NCI-H146 treated with DMSO at 0.1 percent for 48 hours (cell line): ENCODE measurements around the gene TOMM40.
"Not testable (repeated sequence)": the region's sequence is repeated elsewhere in the genome, so short reads cannot be mapped to it uniquely, and the experiment has no call there.

Source experiments
- DNase-seq: peaks from one replicate; lab custom pipeline; 2025; ENCODE audit not compliant: unreplicated experiment; lab: John Stamatoyannopoulos, UW

Gene TOMM40

GRCh38 chr19:44871809-44872208 is 19.2 kb upstream of the TOMM40 start:
- no peak for DNase-seq

DNA sequence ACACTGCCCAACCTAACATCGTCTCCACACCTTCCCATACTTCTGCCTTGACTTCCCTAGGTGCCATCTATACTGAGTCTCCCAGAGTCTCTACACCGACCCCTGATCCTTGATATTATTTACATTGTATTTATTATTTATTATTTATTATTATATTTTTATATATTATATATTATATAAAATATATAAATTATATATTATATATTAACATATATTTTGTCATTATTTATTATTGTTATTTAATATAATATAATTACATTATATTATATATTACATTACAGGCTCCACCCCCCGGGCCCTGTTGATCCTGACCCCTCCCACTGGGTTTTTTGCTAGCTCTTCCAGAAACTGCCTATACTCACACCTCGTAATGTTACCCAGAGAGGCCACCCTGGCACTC is 18.4 kb upstream of the TOMM40 start:
- DNase-seq: no peak

GRCh38 chr19:44874317-44874716 is 16.7 kb upstream of the TOMM40 start:
- DNase-seq: no peak

DNA sequence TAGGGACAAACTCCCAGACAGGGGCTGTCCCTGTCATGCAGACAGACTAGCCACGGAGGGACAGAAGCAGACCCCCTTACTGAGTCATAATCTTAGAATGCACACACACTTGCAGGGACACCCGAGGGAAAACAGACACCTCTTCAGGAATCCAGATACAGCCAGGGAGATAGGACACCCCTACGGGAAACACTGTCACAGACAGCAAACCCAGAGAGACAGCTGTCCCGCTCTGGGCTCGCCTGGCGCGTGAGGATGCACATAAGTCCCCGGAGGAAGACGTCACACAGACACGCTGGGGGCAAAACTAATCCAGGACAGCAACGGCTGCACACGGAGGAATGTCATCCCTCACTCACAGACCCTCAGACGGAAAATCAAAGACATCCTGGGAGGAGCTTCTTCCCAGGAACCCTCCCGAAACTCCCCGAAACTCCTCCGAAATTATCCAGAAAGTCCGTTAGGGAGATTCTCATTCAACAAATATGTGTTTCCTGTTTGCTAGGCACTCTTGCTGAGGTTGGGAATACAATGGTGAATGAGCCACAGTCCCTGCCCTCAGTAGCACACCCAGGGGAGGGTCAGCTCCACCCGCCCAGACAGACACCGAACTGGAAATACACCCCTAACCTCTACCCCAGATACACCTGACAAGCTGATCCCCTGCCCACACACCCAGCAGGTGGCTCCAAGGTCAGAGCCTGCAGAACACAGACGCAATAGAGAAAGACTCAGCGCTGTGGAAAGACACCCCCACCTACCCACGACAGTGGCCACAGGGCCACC is 15.2 kb upstream of the TOMM40 start:
- DNase-seq: no peak

DNA sequence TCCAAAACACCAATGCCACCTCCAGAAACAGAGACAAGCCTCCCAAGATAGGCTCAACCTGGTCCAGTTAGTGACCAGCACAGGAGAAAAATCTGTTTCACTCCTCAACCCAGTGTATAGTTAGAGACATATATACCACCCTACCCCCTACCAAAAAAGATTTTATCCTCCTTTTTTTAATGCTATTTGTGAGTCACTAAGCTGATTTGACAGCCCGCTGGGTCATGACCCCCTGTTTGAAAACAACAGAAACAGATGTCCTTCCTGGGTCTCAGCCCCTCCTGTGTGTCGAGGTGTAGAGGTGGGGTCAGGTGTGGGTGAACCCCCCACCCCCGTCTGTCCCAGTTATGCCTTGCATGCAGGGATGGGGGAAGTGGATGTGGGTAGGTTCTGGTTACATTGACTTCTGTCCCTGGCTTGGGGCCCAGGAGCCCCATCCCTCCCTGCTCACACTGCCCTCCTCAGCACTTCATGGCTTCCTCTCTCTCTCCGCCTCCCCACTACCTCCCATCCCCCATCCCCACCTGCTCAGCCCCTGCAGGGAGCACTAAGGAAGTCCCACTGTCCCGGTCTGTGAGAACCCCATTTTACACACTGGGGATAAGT is 14.0 kb upstream of the TOMM40 start:
- no peak for DNase-seq

DNA sequence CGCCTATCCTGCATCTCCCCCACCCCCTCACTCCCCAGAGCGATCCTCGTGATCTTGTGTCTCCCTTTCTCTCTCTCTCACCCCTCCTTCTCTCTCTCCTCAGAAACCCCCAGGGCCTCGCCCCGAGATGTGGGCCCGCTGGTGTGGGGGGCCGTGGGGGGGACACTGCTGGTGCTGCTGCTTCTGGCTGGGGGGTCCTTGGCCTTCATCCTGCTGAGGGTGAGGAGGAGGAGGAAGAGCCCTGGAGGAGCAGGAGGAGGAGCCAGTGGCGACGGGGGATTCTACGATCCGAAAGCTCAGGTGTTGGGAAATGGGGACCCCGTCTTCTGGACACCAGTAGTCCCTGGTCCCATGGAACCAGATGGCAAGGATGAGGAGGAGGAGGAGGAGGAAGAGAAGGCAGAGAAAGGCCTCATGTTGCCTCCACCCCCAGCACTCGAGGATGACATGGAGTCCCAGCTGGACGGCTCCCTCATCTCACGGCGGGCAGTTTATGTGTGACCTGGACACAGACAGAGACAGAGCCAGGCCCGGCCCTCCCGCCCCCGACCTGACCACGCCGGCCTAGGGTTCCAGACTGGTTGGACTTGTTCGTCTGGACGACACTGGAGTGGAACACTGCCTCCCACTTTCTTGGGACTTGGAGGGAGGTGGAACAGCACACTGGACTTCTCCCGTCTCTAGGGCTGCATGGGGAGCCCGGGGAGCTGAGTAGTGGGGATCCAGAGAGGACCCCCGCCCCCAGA is 12.8 kb upstream of the TOMM40 start:
- no peak for DNase-seq

GRCh38 chr19:44879309-44880065 is 11.6 kb upstream of the TOMM40 start:
- no peak for DNase-seq

DNA sequence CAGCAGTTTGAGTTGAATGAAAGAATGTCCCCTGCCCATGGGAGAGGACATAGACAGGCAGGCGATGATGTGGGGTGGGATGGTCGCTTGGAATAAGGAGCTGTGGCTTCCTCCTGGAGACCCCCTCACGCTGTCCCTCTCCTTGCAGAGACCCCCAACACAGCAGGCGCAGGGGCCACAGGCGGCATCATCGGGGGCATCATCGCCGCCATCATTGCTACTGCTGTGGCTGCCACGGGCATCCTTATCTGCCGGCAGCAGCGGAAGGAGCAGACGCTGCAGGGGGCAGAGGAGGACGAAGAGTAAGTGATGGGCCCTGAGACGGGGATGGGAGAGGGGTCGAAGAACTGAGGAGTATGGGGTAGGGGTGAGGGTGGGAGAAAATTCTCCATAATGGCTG is 9.0 kb upstream of the TOMM40 start:
- DNase-seq: no peak

- not testable (repeated sequence) for DNase-seq
Measured at GRCh38 chr19:44882619-44883397, 8.2 kb upstream of the TOMM40 start.

DNA sequence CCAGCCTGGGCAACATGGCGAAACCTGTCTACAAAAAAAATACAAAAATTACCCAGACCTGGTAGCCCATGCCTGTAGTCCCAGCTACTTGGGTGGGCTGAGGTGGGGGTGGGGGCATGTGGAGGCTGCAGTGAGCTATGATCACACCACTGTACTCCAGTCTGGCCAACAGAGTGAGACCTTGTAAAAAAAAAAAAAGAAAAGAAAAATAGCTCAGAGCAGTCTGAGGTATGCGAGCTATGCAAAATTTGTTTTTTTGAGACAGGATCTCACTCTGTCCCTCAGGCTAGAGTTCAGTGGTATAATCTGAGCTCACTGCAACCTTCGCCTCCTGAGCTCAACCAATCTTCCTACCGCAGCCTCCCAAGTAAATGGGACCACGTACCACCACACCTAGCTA is 7.1 kb upstream of the TOMM40 start:
- DNase-seq: no peak

DNA sequence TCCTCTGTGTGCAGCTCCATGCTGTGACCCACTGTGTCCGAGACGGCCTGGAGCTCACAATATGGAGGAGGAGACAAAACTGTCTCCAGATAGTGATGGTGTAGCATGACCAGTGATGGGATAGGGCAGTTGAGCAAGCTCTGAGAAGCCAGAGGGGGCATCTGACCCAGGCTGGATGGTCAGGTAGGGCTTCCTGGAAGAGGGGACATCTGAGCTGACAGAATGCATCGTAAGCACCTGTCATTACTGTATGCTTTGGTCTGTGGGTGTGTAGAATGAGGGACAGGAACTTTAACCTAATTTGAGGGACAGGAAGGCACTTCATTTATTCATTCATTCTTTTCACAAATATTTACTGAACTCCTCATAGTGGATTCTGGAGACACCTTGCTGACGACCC is 6.5 kb upstream of the TOMM40 start:
- no peak for DNase-seq

DNA sequence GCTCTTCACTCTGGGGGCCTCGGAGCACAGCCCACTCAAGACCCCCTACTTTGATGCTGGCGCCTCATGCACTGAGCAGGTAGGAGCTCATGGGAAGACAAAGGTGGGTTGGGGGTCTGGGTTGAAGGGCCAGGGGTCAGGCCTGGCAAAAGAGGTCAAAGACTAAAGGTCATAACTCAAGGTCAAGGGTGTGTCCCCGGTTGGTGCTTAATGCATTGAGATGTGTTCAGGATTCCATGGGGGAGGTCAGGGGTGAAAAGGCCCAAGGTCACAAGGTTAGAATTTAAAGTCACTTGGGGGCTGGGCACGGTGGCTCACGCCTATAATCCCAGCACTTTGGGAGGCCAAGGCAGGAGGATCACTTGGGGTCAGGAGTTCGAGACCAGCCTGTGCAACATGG is 4.9 kb upstream of the TOMM40 start:
- DNase-seq: no peak

- no peak for DNase-seq
Measured at GRCh38 chr19:44887648-44888047, 3.4 kb upstream of the TOMM40 start.

DNA sequence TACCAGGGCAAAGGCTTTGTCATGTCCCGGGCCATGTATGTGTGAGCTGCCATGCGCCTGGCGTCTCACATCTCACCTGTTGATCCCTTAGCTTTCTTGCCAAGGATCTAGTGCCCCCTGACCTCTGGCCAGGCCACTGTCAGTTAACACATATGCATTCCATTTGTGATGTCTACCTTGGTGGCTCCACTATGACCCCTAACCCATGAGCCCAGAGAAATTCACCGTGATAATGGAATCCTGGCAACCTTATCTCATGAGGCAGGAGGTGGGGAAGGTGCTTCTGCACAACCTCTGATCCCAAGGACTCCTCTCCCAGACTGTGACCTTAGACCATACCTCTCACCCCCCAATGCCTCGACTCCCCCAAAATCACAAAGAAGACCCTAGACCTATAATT is 2.7 kb upstream of the TOMM40 start:
- DNase-seq: not testable (repeated sequence)

GRCh38 chr19:44889830-44890365 is 1.2 kb upstream of the TOMM40 start:
- no peak for DNase-seq

DNA sequence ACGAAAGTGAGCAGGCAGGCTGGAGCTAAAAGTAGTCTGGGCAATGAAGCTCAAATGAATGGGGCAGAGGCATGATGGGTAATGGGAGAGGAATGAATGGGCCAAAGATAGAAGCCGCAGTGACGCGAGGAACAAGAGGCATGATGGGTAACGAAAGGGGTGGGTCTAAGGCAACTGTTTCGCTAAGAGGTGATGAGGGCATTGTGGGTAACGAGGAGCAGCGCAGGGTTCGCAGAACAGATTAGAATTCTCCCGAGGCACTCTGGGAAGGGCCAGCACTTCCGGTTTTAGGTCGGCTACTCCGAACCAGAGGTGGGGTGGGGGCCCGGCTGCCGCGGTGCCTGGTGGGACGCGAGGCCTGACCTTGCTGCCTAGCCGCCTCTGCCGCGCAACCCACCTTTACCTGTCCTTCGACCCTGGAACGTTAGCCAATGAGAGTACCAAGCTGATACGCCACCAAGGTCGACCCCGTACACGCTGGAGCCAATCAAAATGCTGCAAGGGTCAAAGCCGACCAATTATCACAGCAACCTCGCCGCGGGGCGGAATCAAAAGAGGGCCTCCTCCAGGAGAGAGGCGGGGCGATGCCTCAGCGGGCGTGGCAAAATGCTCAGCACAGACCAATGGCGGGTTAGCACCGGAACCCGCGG is 563 bp upstream of the TOMM40 start:
- DNase-seq: peak; percentile 100

DNA sequence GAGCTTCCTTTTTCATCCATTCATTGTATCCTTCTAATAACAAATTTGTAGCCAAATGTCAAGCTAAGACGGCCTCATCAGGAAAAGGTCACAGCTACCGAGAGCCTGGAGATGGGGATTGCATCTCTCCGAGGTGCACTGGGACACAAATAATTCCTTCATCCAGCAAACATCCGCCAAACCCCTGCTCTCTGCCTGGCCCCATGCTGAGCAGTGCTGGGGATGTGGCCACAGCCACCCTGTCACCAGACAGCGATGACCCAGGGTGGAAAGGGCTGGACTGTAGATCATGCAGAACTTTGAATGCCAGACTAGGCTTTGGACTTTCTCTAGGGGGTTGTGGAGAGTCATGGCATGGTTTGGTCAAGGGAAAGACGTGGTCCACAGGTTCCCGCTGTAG is 1.9 kb downstream of the TOMM40 start:
- DNase-seq: no peak

- no peak for DNase-seq
Measured at GRCh38 chr19:44893332-44894051, 2.4 kb downstream of the TOMM40 start.

DNA sequence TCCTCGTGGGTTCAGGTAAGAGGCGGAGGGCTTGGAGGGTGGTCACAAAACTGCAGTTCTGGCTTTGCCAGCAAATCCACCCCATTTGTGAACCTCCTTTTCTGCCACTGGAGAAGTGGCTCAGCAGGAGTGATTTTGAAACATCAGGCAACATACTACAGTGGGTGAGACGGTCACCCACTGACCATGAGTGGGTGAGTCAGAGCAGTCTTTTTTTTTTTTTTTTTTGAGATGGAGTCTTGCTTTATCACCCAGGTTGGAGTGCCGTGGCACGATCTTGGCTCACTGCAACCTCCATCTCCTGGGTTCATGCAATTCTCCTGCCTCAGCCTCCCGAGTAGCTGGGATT is 3.0 kb downstream of the TOMM40 start:
- no peak for DNase-seq
